GM18508 (cell line): ENCODE results near the gene PJA2.
"Not testable (repeated sequence)": the region's sequence is repeated elsewhere in the genome, so short reads cannot be mapped to it uniquely, and the experiment has no call there.

Experiments
- ATAC-seq: cut with Tn5 transposase; IDR thresholded peaks from one replicate; pipeline ENCODE4 v1.9.1; 2021; ENCODE audit warnings: moderate number of reproducible peaks; ENCODE audit not compliant: insufficient read depth, unreplicated experiment

The PJA2 gene

GRCh38 chr5:109313127-109313526 lies 96.6 kb downstream of the PJA2 start:
- no peak for ATAC-seq

GRCh38 chr5:109312695-109313094 lies 97.1 kb downstream of the PJA2 start:
- no peak for ATAC-seq

- no peak for ATAC-seq
Measured at GRCh38 chr5:109310315-109310714, 99.5 kb downstream of the PJA2 start.

GRCh38 chr5:109309326-109310063 lies 100.3 kb downstream of the PJA2 start:
- ATAC-seq, result no peak

- ATAC-seq, result no peak
Measured at GRCh38 chr5:109307951-109308350, 101.8 kb downstream of the PJA2 start.

GRCh38 chr5:109307456-109307855 lies 102.3 kb downstream of the PJA2 start:
- ATAC-seq, result no peak

- no peak for ATAC-seq
Measured at GRCh38 chr5:109305352-109305751, 104.4 kb downstream of the PJA2 start.

GRCh38 chr5:109304309-109304708 lies 105.5 kb downstream of the PJA2 start:
- no peak for ATAC-seq

- ATAC-seq, result no peak
Measured at GRCh38 chr5:109300367-109300766, 109.4 kb downstream of the PJA2 start.

- no peak for ATAC-seq
Measured at GRCh38 chr5:109299557-109299956, 110.2 kb downstream of the PJA2 start.

GRCh38 chr5:109298794-109299193 lies 111.0 kb downstream of the PJA2 start:
- ATAC-seq, result no peak

GRCh38 chr5:109297900-109298299 lies 111.9 kb downstream of the PJA2 start:
- no peak for ATAC-seq

- ATAC-seq, result no peak
Measured at GRCh38 chr5:109291090-109291489, 118.7 kb downstream of the PJA2 start.

GRCh38 chr5:109290231-109290630 lies 119.5 kb downstream of the PJA2 start:
- ATAC-seq, result no peak

- ATAC-seq, result not testable (repeated sequence)
Measured at GRCh38 chr5:109286628-109287027, 123.1 kb downstream of the PJA2 start.
